Measurements from ENCODE around the gene DISP2.

Gene DISP2

DNA sequence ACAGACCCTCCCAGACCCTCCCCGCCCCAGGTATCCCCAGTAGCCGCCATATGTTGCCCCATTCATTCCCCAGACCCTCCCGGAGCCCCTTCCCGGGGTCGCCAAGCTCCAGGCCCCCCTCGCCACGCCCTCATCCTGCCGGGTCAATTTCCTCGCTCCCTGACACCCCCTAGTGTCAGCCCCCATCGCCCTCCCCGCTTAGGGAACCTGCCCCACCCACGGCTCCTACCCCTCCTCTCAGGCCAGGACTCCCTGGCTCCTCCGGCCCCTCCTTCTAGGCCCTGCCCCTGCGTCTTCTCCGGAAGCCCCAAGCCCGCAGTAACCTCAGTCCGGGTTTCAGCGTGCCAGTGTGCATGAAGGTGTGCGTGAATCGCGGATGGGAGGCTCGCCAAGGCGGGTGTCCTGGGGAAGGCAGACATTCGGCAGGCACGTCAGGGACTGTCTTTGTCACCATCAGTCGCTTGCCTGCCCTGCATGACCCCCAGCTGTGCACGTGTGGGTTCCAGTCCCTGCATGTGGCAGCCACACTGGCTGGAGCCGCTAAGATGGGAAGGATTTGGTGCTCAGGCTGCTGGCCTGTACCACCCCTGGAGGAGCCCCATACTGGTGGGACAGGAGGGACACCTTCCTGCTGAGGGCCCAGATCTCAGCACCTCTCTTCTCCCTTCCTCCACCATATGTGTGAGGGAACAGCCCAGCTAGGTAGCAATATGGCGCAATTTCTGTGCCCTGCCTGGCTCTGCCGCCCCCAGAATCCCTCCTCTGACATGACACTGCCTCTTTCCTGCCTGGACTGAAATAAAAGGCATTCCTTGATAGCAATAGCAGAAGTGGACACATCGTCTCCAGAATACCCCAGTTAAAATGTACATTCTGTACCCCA lies 693 bp downstream of the DISP2 start:
- H3K27me3 ChIP-seq (ENCODE audit: insufficient read depth, low read length): peaks cover 63% of the 10 kb centered on the region

DNA sequence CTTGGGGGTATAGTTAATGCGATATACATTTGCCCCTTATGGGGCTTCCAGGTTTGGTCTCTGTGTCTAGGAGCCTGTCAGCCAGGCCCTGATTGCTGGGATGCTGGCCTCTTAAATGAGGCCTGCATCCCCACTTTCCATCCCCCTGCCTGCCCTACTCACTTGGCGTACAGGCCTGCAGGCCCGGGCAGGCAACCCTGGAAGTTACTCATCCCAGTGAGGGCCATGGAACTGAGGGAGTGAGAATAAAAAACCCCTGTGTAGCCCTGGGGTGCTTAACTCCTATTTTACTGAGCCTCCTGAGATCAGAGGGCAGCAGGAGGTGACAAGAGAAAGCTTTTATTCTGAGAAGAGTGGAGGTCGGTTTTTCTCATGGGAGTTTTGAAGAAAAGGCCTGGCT lies 2.0 kb downstream of the DISP2 start:
- Histone ChIP-seq H3K9me3 (ENCODE audit: insufficient read depth, low read depth, low read length) (no peaks in the 10 kb centered on the region), H3K4me3 (ENCODE audit: low read length) (no peak overlapping the region), H3K27me3 (ENCODE audit: insufficient read depth, low read length) (peaks cover 57% of the 10 kb centered on the region), H3K4me1 (ENCODE audit: insufficient read depth, low read length) (peaks cover 2% of the 10 kb centered on the region; the same call in 1 of the 2 replicates), H3K27ac (ENCODE audit: low read length) (no peak overlapping the region), H3K36me3 (ENCODE audit: insufficient read depth, low read depth, low read length) (no peaks in the 10 kb centered on the region), H3K9ac (ENCODE audit: low read depth, low read length) (no peak overlapping the region)

More for the DNA sequence above, 693 bp downstream of the DISP2 start:
- Histone ChIP-seq H3K9ac (ENCODE audit: low read depth, low read length) (no peak overlapping the region), H3K36me3 (ENCODE audit: insufficient read depth, low read depth, low read length) (no peaks in the 10 kb centered on the region), H3K4me3 (ENCODE audit: low read length) (peak overlapping the region; percentile 69), H3K9me3 (ENCODE audit: insufficient read depth, low read depth, low read length) (no peaks in the 10 kb centered on the region), H3K4me1 (ENCODE audit: insufficient read depth, low read length) (peaks cover 13% of the 10 kb centered on the region), H3K27ac (ENCODE audit: low read length) (no peak overlapping the region)

DNA sequence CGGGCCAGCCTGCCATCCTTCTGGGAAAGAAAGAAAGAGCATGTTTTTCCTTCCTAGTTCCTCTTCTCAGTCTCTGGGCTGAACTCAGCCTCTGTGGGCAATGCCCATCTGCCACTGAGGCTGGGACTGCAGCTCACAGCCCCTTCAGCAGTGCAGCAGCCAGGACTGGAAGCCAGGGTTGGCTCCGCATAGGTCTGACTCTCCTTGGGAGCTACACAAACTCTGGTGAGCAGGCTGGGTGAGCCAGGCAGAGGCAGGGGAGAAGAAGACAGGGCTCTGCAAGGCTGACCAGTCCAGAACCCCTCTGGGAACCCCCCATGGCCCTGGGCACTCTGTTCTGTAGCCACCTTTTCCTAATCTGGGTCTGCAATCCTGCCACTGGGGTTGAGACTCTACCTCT lies 3.6 kb downstream of the DISP2 start:
- Histone ChIP-seq H3K4me3 (ENCODE audit: low read length) (no peak overlapping the region), H3K27me3 (ENCODE audit: insufficient read depth, low read length) (peaks cover 63% of the 10 kb centered on the region), H3K4me1 (ENCODE audit: insufficient read depth, low read length) (peaks cover 2% of the 10 kb centered on the region; the same call in 1 of the 2 replicates), H3K27ac (ENCODE audit: low read length) (no peak overlapping the region), H3K9me3 (ENCODE audit: insufficient read depth, low read depth, low read length) (no peaks in the 10 kb centered on the region), H3K36me3 (ENCODE audit: insufficient read depth, low read depth, low read length) (no peaks in the 10 kb centered on the region), H3K9ac (ENCODE audit: low read depth, low read length) (no peak overlapping the region)

DNA sequence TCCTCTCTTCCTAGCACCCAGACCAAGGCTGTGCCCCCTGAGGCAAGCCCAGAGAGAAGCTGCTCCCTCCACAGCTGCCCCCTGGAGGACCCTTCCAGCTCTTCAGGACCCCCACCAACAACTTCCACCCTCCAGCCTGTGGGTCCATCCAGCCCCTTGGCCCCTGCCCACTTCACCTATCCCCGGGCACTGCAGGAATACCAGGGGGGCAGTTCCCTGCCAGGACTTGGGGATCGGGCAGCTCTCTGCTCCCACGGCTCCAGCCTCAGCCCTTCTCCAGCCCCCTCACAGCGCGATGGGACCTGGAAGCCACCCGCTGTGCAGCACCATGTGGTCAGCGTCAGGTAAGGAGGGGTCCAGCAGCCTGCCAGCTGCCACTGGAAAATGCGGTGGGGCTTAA lies 5.6 kb downstream of the DISP2 start:
- Histone ChIP-seq H3K36me3 (ENCODE audit: insufficient read depth, low read depth, low read length) (no peaks in the 10 kb centered on the region), H3K4me1 (ENCODE audit: insufficient read depth, low read length) (peaks cover 5% of the 10 kb centered on the region; the same call in 1 of the 2 replicates), H3K9me3 (ENCODE audit: insufficient read depth, low read depth, low read length) (no peaks in the 10 kb centered on the region), H3K27me3 (ENCODE audit: insufficient read depth, low read length) (peaks cover 68% of the 10 kb centered on the region), H3K4me3 (ENCODE audit: low read length) (no peak overlapping the region), H3K9ac (ENCODE audit: low read depth, low read length) (no peak overlapping the region), H3K27ac (ENCODE audit: low read length) (no peak overlapping the region)

DNA sequence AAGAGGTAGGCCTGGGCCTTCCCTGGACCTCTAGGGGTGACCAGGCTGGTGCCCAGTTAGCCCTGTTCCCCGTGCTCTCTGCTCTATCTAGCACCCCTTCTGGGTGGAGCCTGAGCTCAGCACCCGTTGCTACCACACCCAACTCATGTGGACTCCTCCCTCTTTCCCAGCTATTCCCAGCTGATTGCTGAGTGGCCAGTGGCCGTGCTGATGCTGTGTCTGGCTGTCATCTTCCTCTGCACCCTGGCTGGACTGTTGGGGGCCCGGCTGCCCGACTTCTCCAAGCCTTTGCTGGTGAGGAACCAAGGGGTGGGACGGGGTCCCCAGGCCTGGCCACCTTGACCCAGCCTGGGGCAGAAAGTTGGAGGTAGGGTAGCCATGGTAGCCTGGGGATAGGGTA lies 6.2 kb downstream of the DISP2 start:
- H3K4me1 ChIP-seq (ENCODE audit: insufficient read depth, low read length): peaks cover 3% of the 10 kb centered on the region; the same call in 1 of the 2 replicates
- H3K27ac ChIP-seq (ENCODE audit: low read length): no peak overlapping the region
- H3K36me3 ChIP-seq (ENCODE audit: insufficient read depth, low read depth, low read length): no peaks in the 10 kb centered on the region
- no peaks in the 10 kb centered on the region for H3K9me3 ChIP-seq (ENCODE audit: insufficient read depth, low read depth, low read length)
- no peak overlapping the region for H3K9ac ChIP-seq (ENCODE audit: low read depth, low read length)
- H3K27me3 ChIP-seq (ENCODE audit: insufficient read depth, low read length): peaks cover 68% of the 10 kb centered on the region
- H3K4me3 ChIP-seq (ENCODE audit: low read length): no peak overlapping the region

DNA sequence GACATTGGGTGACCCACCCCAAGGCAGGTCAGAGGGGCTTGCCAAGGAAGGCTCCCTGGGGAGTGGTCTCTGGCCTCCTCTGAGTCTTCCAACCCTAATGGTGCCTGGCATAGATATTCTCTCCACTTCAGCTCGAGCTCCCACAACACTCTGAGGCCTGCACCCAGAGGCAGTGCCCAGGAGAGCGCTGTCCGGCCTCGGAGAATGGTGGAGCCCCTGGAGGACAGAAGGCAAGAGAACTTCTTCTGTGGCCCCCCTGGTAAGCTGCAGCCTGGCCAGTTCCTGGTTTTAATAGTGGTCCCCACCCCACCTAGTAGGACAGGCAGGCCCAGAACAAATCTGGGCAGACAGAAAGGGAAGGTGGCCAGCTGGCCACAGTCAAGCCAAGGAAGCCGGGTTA lies 7.0 kb downstream of the DISP2 start:
- peaks cover 3% of the 10 kb centered on the region; the same call in 1 of the 2 replicates for H3K4me1 ChIP-seq (ENCODE audit: insufficient read depth, low read length)
- peaks cover 68% of the 10 kb centered on the region for H3K27me3 ChIP-seq (ENCODE audit: insufficient read depth, low read length)
- H3K9me3 ChIP-seq (ENCODE audit: insufficient read depth, low read depth, low read length): no peaks in the 10 kb centered on the region
- no peaks in the 10 kb centered on the region for H3K36me3 ChIP-seq (ENCODE audit: insufficient read depth, low read depth, low read length)
- no peak overlapping the region for H3K27ac ChIP-seq (ENCODE audit: low read length)
- no peak overlapping the region for H3K9ac ChIP-seq (ENCODE audit: low read depth, low read length)
- H3K4me3 ChIP-seq (ENCODE audit: low read length): no peak overlapping the region

DNA sequence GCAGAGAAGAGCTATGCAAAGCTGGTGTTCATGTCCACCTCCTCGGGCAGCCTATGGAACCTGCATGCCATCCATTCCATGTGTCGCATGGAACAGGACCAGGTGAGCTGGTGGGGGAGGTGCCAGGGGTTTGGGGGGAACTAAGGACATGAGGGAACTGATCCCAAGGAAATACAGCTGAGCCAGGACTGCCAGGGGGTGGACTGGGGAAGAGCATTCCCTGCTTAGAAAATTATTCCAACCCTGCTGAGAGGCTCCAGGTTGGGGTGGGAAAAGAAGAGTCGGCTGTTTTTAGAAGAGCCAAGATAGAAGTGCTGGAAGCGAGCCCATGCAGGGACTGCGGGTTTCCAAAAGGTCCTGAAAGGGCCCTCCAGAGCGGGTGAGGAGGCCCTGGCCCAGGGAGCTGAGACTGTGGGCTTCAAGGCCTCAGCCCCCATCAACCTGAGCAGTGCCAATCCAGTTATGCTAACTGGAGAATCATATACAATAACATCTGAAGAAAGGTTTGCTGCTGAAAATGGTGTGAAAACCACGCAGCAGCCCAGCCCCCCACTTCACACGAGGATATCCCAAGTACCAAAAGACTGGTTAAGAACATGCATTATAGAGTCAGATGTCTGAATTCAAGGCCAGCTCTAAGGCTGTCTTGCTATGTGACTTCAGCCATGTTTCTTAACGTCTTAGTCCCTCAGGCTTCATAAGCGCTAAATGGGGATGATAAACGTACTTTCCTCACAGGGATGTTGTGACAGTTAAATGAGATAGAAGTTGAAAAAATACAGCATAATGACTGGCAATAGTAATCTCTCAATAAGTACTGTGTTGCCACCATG lies 7.8 kb downstream of the DISP2 start:
- no peak overlapping the region for H3K9ac ChIP-seq (ENCODE audit: low read depth, low read length)

DNA sequence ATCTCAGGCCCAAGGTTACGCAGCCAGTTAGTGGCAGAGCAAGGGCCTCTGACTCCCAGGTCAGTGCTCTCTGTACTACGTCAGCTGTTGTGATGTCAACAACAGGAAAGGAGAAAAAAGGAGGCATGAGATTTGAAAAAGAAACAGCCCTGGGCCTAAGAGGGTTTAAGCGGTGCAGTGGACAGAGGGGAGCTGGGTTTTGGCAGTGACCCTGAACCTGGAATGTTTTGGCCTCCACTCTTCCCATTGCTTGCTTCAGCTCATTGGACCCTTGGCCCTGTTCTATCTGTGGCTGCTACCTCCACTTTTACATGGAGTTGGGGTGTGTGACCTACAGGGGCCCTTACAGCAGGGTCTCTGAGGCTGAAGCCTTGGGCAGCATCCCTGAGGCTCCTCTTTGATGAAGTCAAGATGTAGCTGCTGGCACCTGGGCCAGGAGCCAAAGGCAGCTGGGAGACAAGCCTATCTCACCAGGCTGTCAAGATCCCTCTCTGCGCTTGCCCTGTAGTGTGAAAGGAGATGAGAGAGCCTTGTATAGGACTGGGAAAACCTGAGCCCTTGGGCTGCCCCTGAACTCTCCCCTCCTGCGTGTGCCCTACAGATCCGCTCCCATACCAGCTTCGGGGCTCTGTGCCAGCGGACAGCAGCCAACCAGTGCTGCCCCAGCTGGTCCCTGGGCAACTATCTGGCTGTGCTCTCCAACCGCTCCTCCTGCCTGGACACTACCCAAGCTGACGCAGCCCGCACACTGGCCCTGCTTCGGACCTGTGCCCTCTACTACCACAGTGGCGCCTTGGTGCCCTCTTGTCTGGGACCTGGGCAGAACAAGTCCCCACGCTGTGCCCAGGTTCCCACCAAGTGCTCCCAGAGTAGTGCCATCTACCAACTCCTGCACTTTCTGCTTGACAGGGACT lies 8.7 kb downstream of the DISP2 start:
- Histone ChIP-seq H3K36me3 (ENCODE audit: insufficient read depth, low read depth, low read length) (no peaks in the 10 kb centered on the region), H3K9me3 (ENCODE audit: insufficient read depth, low read depth, low read length) (no peaks in the 10 kb centered on the region), H3K9ac (ENCODE audit: low read depth, low read length) (no peak overlapping the region), H3K27ac (ENCODE audit: low read length) (no peak overlapping the region), H3K27me3 (ENCODE audit: insufficient read depth, low read length) (peaks cover 69% of the 10 kb centered on the region), H3K4me1 (ENCODE audit: insufficient read depth, low read length) (peaks cover 3% of the 10 kb centered on the region; the same call in 1 of the 2 replicates), H3K4me3 (ENCODE audit: low read length) (no peak overlapping the region)

More for the DNA sequence above, 7.8 kb downstream of the DISP2 start:
- Histone ChIP-seq H3K27ac (ENCODE audit: low read length) (no peak overlapping the region), H3K36me3 (ENCODE audit: insufficient read depth, low read depth, low read length) (no peaks in the 10 kb centered on the region), H3K9me3 (ENCODE audit: insufficient read depth, low read depth, low read length) (no peaks in the 10 kb centered on the region), H3K4me3 (ENCODE audit: low read length) (no peak overlapping the region), H3K4me1 (ENCODE audit: insufficient read depth, low read length) (peaks cover 3% of the 10 kb centered on the region; the same call in 1 of the 2 replicates), H3K27me3 (ENCODE audit: insufficient read depth, low read length) (peaks cover 68% of the 10 kb centered on the region)

DNA sequence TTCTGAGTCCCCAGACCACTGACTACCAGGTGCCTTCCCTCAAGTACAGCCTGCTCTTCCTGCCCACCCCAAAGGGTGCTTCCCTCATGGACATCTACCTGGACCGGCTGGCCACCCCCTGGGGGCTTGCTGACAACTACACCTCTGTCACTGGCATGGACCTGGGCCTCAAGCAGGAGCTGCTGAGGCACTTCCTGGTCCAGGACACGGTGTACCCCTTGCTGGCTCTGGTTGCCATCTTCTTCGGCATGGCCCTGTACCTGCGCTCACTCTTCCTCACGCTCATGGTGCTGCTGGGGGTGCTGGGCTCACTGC lies 9.3 kb downstream of the DISP2 start:
- no peaks in the 10 kb centered on the region for H3K9me3 ChIP-seq (ENCODE audit: insufficient read depth, low read depth, low read length)
- H3K4me3 ChIP-seq (ENCODE audit: low read length): peak overlapping the region; percentile 47; the same call in 1 of the 2 replicates
- peaks cover 5% of the 10 kb centered on the region; the same call in 1 of the 2 replicates for H3K4me1 ChIP-seq (ENCODE audit: insufficient read depth, low read length)
- peaks cover 64% of the 10 kb centered on the region for H3K27me3 ChIP-seq (ENCODE audit: insufficient read depth, low read length)
- no peak overlapping the region for H3K27ac ChIP-seq (ENCODE audit: low read length)
- no peaks in the 10 kb centered on the region for H3K36me3 ChIP-seq (ENCODE audit: insufficient read depth, low read depth, low read length)
- H3K9ac ChIP-seq (ENCODE audit: low read depth, low read length): no peak overlapping the region

DNA sequence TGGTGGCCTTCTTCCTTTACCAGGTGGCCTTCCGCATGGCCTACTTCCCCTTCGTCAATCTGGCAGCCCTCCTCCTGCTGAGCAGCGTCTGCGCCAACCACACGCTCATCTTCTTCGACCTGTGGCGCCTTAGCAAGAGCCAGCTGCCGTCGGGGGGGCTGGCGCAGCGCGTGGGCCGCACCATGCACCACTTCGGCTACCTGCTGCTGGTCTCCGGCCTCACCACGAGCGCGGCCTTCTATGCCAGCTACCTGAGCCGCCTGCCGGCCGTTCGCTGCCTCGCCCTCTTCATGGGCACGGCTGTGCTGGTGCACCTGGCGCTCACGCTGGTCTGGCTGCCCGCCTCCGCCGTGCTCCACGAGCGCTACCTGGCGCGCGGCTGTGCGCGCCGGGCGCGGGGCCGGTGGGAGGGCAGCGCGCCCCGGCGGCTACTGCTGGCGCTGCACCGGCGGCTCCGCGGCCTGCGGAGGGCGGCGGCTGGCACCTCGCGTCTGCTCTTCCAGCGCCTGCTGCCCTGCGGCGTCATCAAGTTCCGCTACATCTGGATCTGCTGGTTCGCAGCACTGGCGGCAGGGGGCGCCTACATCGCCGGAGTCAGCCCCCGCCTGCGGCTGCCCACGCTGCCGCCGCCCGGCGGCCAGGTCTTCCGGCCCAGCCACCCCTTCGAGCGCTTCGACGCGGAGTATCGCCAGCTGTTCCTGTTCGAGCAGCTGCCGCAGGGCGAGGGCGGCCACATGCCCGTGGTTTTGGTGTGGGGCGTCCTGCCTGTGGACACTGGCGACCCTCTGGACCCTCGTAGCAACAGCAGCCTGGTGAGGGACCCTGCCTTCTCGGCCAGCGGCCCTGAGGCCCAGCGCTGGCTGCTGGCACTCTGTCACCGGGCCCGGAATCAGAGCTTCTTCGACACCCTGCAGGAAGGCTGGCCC lies 9.9 kb downstream of the DISP2 start:
- Histone ChIP-seq H3K4me1 (ENCODE audit: insufficient read depth, low read length) (peaks cover 11% of the 10 kb centered on the region), H3K36me3 (ENCODE audit: insufficient read depth, low read depth, low read length) (no peaks in the 10 kb centered on the region), H3K27me3 (ENCODE audit: insufficient read depth, low read length) (peaks cover 64% of the 10 kb centered on the region), H3K4me3 (ENCODE audit: low read length) (peak overlapping the region; percentile 47; the same call in 1 of the 2 replicates), H3K9me3 (ENCODE audit: insufficient read depth, low read depth, low read length) (no peaks in the 10 kb centered on the region), H3K9ac (ENCODE audit: low read depth, low read length) (no peak overlapping the region), H3K27ac (ENCODE audit: low read length) (no peak overlapping the region)
